ENCODE measurements around the gene OTOG. TPM values are rescaled to one million over a fixed set of nuclear protein-coding genes. Genes with fewer than 3 reads are reported as not detected.

OTOG gene
- total and polyA plus RNA-seq, 2 of the 8 experiments (the other 6 are each of a cell fraction or from before 2014, with no cell fraction given) = 0.41 to 1.5 TPM

DNA sequence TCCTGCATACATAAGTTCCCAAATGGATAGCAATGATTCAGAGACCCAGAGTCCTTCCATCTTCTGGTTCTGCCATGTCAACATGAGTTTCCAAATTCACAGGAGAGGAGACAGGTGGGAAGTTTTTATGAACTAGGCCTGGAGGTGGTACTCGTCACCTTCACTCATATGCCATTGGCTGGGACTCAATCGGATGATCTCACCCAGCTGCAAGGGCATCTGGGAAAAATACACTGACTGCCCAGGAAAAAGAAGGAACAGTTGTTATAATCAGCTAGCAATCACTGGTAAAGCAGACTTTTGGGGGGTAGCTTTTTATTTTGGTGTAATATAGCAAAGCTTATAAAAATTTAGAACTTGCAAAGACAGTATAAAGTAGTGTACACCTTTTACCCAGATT, 83.9 kb downstream of the OTOG start:
- H3K18ac ChIP-seq (ENCODE audit: extremely low read depth, low read length) = no peak overlapping the region
- no peak overlapping the region for H2AFZ ChIP-seq (ENCODE audit: low read length)
- no peak overlapping the region for H2AK5ac ChIP-seq (ENCODE audit: low read depth, low read length)
- no peak overlapping the region for H3K23ac ChIP-seq (ENCODE audit: insufficient read length)
- TF ChIP-seq, protein P1, sequence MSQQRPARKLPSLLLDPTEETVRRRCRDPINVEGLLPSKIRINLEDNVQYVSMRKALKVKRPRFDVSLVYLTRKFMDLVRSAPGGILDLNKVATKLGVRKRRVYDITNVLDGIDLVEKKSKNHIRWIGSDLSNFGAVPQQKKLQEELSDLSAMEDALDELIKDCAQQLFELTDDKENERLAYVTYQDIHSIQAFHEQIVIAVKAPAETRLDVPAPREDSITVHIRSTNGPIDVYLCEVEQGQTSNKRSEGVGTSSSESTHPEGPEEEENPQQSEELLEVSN (IDR thresholded peaks at IDR 0.05) = no peak
- TF ChIP-seq SUZ12 (IDR thresholded peaks at IDR 0.05; ENCODE audit: low read length) (no peak), BCL11A (IDR thresholded peaks at IDR 0.05; ENCODE audit: low read depth in 2 of 2, low read length in 2 of 2) (no peak), SP2 (IDR thresholded peaks at IDR 0.05; ENCODE audit: low read length) (no peak), EP300 (IDR thresholded peaks at IDR 0.05; ENCODE audit: borderline replicate concordance in 1 of 2, low read depth in 2 of 2, low read length in 2 of 2) (no peak), TAF1 (IDR thresholded peaks at IDR 0.05; ENCODE audit: low read depth, low read length) (no peak), SP4 (IDR thresholded peaks at IDR 0.05; ENCODE audit: low read length) (no peak), EZH2 (IDR thresholded peaks at IDR 0.05; ENCODE audit: low read depth, low read length, severe bottlenecking) (no peak), SRF (IDR thresholded peaks at IDR 0.05; ENCODE audit: low read depth, low read length) (no peak), MAFK (IDR thresholded peaks at IDR 0.05; ENCODE audit: low read depth, low read length) (no peak), SP1 (IDR thresholded peaks at IDR 0.05; ENCODE audit: low read depth, low read length) (no peak), NANOG (IDR thresholded peaks at IDR 0.05; ENCODE audit: insufficient read depth, low read depth, low read length, poor library complexity, severe bottlenecking) (no peak), CEBPB (IDR thresholded peaks at IDR 0.05; ENCODE audit: low read depth, low read length) (no peak)
- H3K4me2 ChIP-seq (ENCODE audit: insufficient read depth in 1 of 2, low read depth in 2 of 2, low read length in 2 of 2) = no peak overlapping the region
- H3K14ac ChIP-seq (ENCODE audit: insufficient read length) = no peak overlapping the region
- no peaks in the 10 kb centered on the region for H3K79me1 ChIP-seq (ENCODE audit: low read depth, low read length)
- no peak overlapping the region for H2BK15ac ChIP-seq (ENCODE audit: low read length)
- no peaks in the 10 kb centered on the region for H3K79me2 ChIP-seq (ENCODE audit: control insufficient read depth in 1 of 2, insufficient read depth in 2 of 2, low read length in 2 of 2)
- no peak overlapping the region for H3K56ac ChIP-seq (replicated peaks; ENCODE audit: insufficient read length, low read depth, low read length)
- H4K20me1 ChIP-seq (replicated peaks in 1 of 2; ENCODE audit: control insufficient read depth in 1 of 2, insufficient read depth in 2 of 2, low read length in 2 of 2) = no peaks in the 10 kb centered on the region
- H3K36me3 ChIP-seq (ENCODE audit: control insufficient read depth in 2 of 4, insufficient read depth in 4 of 4, low read length in 3 of 4) = no peaks in the 10 kb centered on the region
- FAIRE-seq = no peak
- H4K5ac ChIP-seq (ENCODE audit: insufficient read length, low read depth, low read length) = no peak overlapping the region
- no peak overlapping the region for H4K91ac ChIP-seq (replicated peaks; ENCODE audit: insufficient read length, low read length)
- ChIA-PET CTCF (ENCODE audit: partially characterized antibody) (interaction anchor here (0.7 to 2.5 kb wide), 14 partner anchors 9 to 386 kb away, joined by 3 to 8 read pairs (median 4); partner anchors contain the start of gene MYOD1), POLR2A (ENCODE audit: partially characterized antibody) (no interaction called here)
- 76% methylated on average over 2 of the region's 2 CpGs; no CpG with 5 or more reads in 1 of the 2 experiments for WGBS, 2 experiments (ENCODE audit: extremely low coverage in 1 of 2, insufficient coverage in 1 of 2, insufficient read length in 1 of 2, insufficient replicate concordance in 2 of 2, low coverage in 1 of 2, low lambda C conversion rate in 2 of 2, missing lambda C conversion rate in 1 of 2)
- H3K9ac ChIP-seq (replicated peaks in 1 of 4; ENCODE audit: extremely low read depth in 1 of 4, low read depth in 3 of 4, low read length in 3 of 4) = no peak overlapping the region
- no peak overlapping the region for H4K8ac ChIP-seq (ENCODE audit: extremely low read depth, insufficient read depth, low read length)
- no peak overlapping the region for H3K4me3 ChIP-seq (ENCODE audit: extremely low read depth in 1 of 4, insufficient read depth in 2 of 4, low read depth in 3 of 4, low read length in 4 of 4)
- H2BK5ac ChIP-seq (ENCODE audit: low read depth, low read length) = no peak overlapping the region
- no peaks in the 10 kb centered on the region for H3K4me1 ChIP-seq (replicated peaks in 1 of 4; ENCODE audit: control insufficient read depth in 3 of 4, insufficient read depth in 4 of 4, low read length in 3 of 4)
- 0 out of 2 replicates have a peak, but pooled peaks cover 1% of the 10 kb centered on the region for H3K23me2 ChIP-seq (ENCODE audit: low read depth, low read length)
- DNase-seq (ENCODE audit: low read depth in 1 of 2, low spot score in 2 of 2) = no peak
- no peak overlapping the region for H2BK20ac ChIP-seq (ENCODE audit: low read length)
- H2BK120ac ChIP-seq (replicated peaks; ENCODE audit: low read depth, low read length) = no peak overlapping the region
- H3K27ac ChIP-seq (ENCODE audit: low read depth, low read length) = no peak overlapping the region
- H3K4ac ChIP-seq (replicated peaks; ENCODE audit: insufficient read length, low read depth, low read length) = no peak overlapping the region
- no peaks in the 10 kb centered on the region for H3K27me3 ChIP-seq (replicated peaks in 1 of 4; ENCODE audit: control insufficient read depth in 3 of 4, extremely low read depth in 1 of 4, insufficient read depth in 3 of 4, low read length in 3 of 4)
- no peaks in the 10 kb centered on the region for H3K9me3 ChIP-seq (ENCODE audit: insufficient read depth in 2 of 2, low read depth in 1 of 2, low read length in 1 of 2)
- H2BK12ac ChIP-seq (ENCODE audit: low read depth, low read length) = no peak overlapping the region
